VCaP (cell line): ENCODE results near the gene TCF12.

Experiments
- H3K27ac ChIP-seq: fragments of 450-650 bp; 2 replicates; pipeline ENCODE4 v1.5.1; 2017
- CTCF ChIP-seq: fragments of 450-650 bp; conservative IDR thresholded peaks from 2 replicates; pipeline ENCODE4 v1.5.1; 2017; ENCODE audit warnings: mild to moderate bottlenecking, moderate library complexity

The TCF12 gene

GRCh38 chr15:56893364-56893678 lies 25.1 kb upstream of the TCF12 start:
- H3K27ac ChIP-seq: no peak overlapping the region
- no peak for TF ChIP-seq CTCF

- TF ChIP-seq CTCF: no peak
- H3K27ac ChIP-seq: no peak overlapping the region
Measured at GRCh38 chr15:56894601-56895000, 23.8 kb upstream of the TCF12 start.

GRCh38 chr15:56901931-56902330 lies 16.5 kb upstream of the TCF12 start:
- TF ChIP-seq CTCF: no peak

GRCh38 chr15:56906766-56907165 lies 11.7 kb upstream of the TCF12 start:
- no peak for TF ChIP-seq CTCF
- no peak overlapping the region for H3K27ac ChIP-seq

More at GRCh38 chr15:56901931-56902330, 16.5 kb upstream of the TCF12 start:
- H3K27ac ChIP-seq: no peak overlapping the region

GRCh38 chr15:56910801-56911200 lies 7.6 kb upstream of the TCF12 start:
- no peak overlapping the region for H3K27ac ChIP-seq
- no peak for TF ChIP-seq CTCF

- H3K27ac ChIP-seq: no peak overlapping the region
- no peak for TF ChIP-seq CTCF
Measured at GRCh38 chr15:56913241-56913640, 5.2 kb upstream of the TCF12 start.

- H3K27ac ChIP-seq: no peak overlapping the region
- TF ChIP-seq CTCF: no peak
Measured at GRCh38 chr15:56913670-56914069, 4.8 kb upstream of the TCF12 start.

- H3K27ac ChIP-seq: no peak overlapping the region
- TF ChIP-seq CTCF: no peak
Measured at GRCh38 chr15:56915888-56916287, 2.6 kb upstream of the TCF12 start.
